ENCODE data around the gene ZBTB20.

ZBTB20 gene

GRCh38 chr3:114454551-114455251, 692.4 kb downstream of the ZBTB20 start:
- Histone ChIP-seq H3K4me3 (ENCODE audit: low read length) (no peak overlapping the region), H3K9me2 (replicated peaks; ENCODE audit: insufficient read depth, low read length) (no peaks in the 10 kb centered on the region), H3K9me3 (replicated peaks; ENCODE audit: insufficient read depth, low read length) (no peaks in the 10 kb centered on the region), H3K4me2 (ENCODE audit: low read depth, low read length) (peak overlapping the region; percentile 64; the same call in 1 of the 2 replicates), H3K9ac (ENCODE audit: low read length) (no peak overlapping the region), H3K4me1 (ENCODE audit: low read length) (peaks cover 35% of the 10 kb centered on the region), H3K27ac (ENCODE audit: low read length) (no peak overlapping the region), H4K20me1 (ENCODE audit: insufficient read depth, low read length) (no peaks in the 10 kb centered on the region), H3K79me2 (ENCODE audit: low read length) (no peaks in the 10 kb centered on the region), H3F3A (ENCODE audit: insufficient read depth, low read length) (peaks cover 19% of the 10 kb centered on the region), H2AFZ (ENCODE audit: low read length) (no peak overlapping the region), H3K27me3 (replicated peaks; ENCODE audit: insufficient read depth, low read length) (peaks cover 26% of the 10 kb centered on the region; the same call in 1 of the 2 replicates), H3K36me3 (replicated peaks; ENCODE audit: insufficient read depth, low read length) (no peaks in the 10 kb centered on the region)
- no peak for DNase-seq
- TF ChIP-seq, protein P1, sequence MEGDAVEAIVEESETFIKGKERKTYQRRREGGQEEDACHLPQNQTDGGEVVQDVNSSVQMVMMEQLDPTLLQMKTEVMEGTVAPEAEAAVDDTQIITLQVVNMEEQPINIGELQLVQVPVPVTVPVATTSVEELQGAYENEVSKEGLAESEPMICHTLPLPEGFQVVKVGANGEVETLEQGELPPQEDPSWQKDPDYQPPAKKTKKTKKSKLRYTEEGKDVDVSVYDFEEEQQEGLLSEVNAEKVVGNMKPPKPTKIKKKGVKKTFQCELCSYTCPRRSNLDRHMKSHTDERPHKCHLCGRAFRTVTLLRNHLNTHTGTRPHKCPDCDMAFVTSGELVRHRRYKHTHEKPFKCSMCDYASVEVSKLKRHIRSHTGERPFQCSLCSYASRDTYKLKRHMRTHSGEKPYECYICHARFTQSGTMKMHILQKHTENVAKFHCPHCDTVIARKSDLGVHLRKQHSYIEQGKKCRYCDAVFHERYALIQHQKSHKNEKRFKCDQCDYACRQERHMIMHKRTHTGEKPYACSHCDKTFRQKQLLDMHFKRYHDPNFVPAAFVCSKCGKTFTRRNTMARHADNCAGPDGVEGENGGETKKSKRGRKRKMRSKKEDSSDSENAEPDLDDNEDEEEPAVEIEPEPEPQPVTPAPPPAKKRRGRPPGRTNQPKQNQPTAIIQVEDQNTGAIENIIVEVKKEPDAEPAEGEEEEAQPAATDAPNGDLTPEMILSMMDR (IDR thresholded peaks at IDR 0.05; ENCODE audit: low read length), result no peak
- no peak for TF ChIP-seq EZH2 (optimal IDR thresholded peaks at IDR 0.05; ENCODE audit: low read depth, low read length)
- no peak for TF ChIP-seq EZH2phosphoT487 (IDR thresholded peaks at IDR 0.05; ENCODE audit: low read length)

DNA sequence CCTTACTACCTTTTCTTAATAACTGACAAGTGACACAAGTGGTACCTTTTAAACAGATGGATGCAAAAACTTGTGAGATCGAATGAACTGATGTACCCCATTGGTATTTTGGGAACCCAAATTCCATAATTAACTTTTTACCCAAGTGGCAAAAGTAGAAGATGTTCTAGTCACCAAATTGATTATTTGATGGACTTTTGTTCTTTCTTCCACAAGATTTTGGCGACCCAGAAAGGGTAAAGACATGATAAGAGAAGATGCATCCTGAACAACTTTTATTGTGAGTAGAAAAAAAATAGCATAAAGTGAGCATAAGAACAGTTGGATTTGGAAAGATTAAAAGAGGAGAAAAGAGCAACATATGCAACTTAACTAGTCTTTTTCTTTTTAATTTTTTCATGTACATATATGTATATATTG, 693.7 kb downstream of the ZBTB20 start:
- Histone ChIP-seq H2AFZ (ENCODE audit: low read length) (no peak overlapping the region), H3K4me1 (ENCODE audit: low read length) (peaks cover 35% of the 10 kb centered on the region), H3K9me2 (replicated peaks; ENCODE audit: insufficient read depth, low read length) (no peaks in the 10 kb centered on the region), H3K9me3 (replicated peaks; ENCODE audit: insufficient read depth, low read length) (no peaks in the 10 kb centered on the region), H3K36me3 (replicated peaks; ENCODE audit: insufficient read depth, low read length) (no peaks in the 10 kb centered on the region), H3F3A (ENCODE audit: insufficient read depth, low read length) (peaks cover 19% of the 10 kb centered on the region), H3K9ac (ENCODE audit: low read length) (no peak overlapping the region), H3K4me3 (ENCODE audit: low read length) (no peak overlapping the region), H3K79me2 (ENCODE audit: low read length) (no peaks in the 10 kb centered on the region), H4K20me1 (ENCODE audit: insufficient read depth, low read length) (no peaks in the 10 kb centered on the region), H3K27ac (ENCODE audit: low read length) (no peak overlapping the region), H3K4me2 (ENCODE audit: low read depth, low read length) (no peak overlapping the region), H3K27me3 (replicated peaks; ENCODE audit: insufficient read depth, low read length) (peaks cover 21% of the 10 kb centered on the region; the same call in 1 of the 2 replicates)
- no peak for DNase-seq
- TF ChIP-seq EZH2 (optimal IDR thresholded peaks at IDR 0.05; ENCODE audit: low read depth, low read length) (no peak), EZH2phosphoT487 (IDR thresholded peaks at IDR 0.05; ENCODE audit: low read length) (no peak)
- TF ChIP-seq, protein P1 (IDR thresholded peaks at IDR 0.05; ENCODE audit: low read length), result no peak

DNA sequence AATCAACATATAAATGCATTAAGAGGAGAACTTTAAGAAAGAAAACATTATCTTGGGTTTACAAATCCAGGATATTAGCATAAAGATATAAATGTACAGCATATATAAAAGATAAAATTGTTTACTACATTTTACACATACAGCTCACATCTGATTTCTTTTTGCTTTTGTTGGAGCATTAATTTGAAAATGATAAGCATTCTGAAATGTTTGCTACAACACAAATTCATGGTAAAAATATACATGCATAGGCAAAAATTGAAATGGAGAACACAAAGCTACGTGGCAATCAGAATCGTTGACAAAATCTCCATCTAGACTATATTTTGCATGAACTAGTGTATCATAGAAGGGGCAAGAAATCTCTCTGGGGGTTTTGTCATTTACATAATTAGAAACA, 694.2 kb downstream of the ZBTB20 start:
- Histone ChIP-seq H3K27me3 (replicated peaks; ENCODE audit: insufficient read depth, low read length) (peaks cover 21% of the 10 kb centered on the region; the same call in 1 of the 2 replicates), H3K9me3 (replicated peaks; ENCODE audit: insufficient read depth, low read length) (no peaks in the 10 kb centered on the region), H4K20me1 (ENCODE audit: insufficient read depth, low read length) (no peaks in the 10 kb centered on the region), H3K9ac (ENCODE audit: low read length) (no peak overlapping the region), H3F3A (ENCODE audit: insufficient read depth, low read length) (peaks cover 19% of the 10 kb centered on the region), H2AFZ (ENCODE audit: low read length) (no peak overlapping the region), H3K79me2 (ENCODE audit: low read length) (no peaks in the 10 kb centered on the region), H3K4me1 (ENCODE audit: low read length) (peaks cover 35% of the 10 kb centered on the region), H3K36me3 (replicated peaks; ENCODE audit: insufficient read depth, low read length) (no peaks in the 10 kb centered on the region), H3K9me2 (replicated peaks; ENCODE audit: insufficient read depth, low read length) (no peaks in the 10 kb centered on the region), H3K27ac (ENCODE audit: low read length) (no peak overlapping the region), H3K4me3 (ENCODE audit: low read length) (no peak overlapping the region), H3K4me2 (ENCODE audit: low read depth, low read length) (no peak overlapping the region)
- TF ChIP-seq EZH2 (optimal IDR thresholded peaks at IDR 0.05; ENCODE audit: low read depth, low read length) (no peak), EZH2phosphoT487 (IDR thresholded peaks at IDR 0.05; ENCODE audit: low read length) (no peak)
- TF ChIP-seq, protein P1 (IDR thresholded peaks at IDR 0.05; ENCODE audit: low read length), result no peak
- DNase-seq, result no peak

Data from MM.1S (cell line).